Fibroblast of skin of right biceps (primary cell): ENCODE measurements around the gene ZNRF1.

Experiments
- DNase-seq: peaks from one replicate; pipeline ENCODE4 v3.0.0-alpha.2; 2013

Gene ZNRF1

GRCh38 chr16:75100603-75100990 lies 101.8 kb downstream of the ZNRF1 start:
- no peak for DNase-seq

GRCh38 chr16:75101635-75102034 lies 102.8 kb downstream of the ZNRF1 start:
- no peak for DNase-seq

- no peak for DNase-seq
Observed at GRCh38 chr16:75102595-75102994, 103.8 kb downstream of the ZNRF1 start.

GRCh38 chr16:75103994-75104393 lies 105.2 kb downstream of the ZNRF1 start:
- no peak for DNase-seq

GRCh38 chr16:75104836-75105235 lies 106.0 kb downstream of the ZNRF1 start:
- DNase-seq, result no peak

- no peak for DNase-seq
Observed at GRCh38 chr16:75105306-75106061, 106.7 kb downstream of the ZNRF1 start.

- DNase-seq, result no peak
Observed at GRCh38 chr16:75106351-75107274, 107.8 kb downstream of the ZNRF1 start.

- DNase-seq, result no peak
Observed at GRCh38 chr16:75107505-75107904, 108.7 kb downstream of the ZNRF1 start.

GRCh38 chr16:75108792-75109731 lies 110.2 kb downstream of the ZNRF1 start:
- DNase-seq, result peak; percentile 91

- DNase-seq, result no peak
Observed at GRCh38 chr16:75109732-75110243, 111.0 kb downstream of the ZNRF1 start.

GRCh38 chr16:75110637-75111513 lies 112.1 kb downstream of the ZNRF1 start:
- peak; percentile 82 for DNase-seq

- DNase-seq, result no peak
Observed at GRCh38 chr16:75111514-75111940, 112.7 kb downstream of the ZNRF1 start.

GRCh38 chr16:75111961-75112733 lies 113.3 kb downstream of the ZNRF1 start:
- no peak for DNase-seq

- DNase-seq, result no peak
Observed at GRCh38 chr16:75112734-75113491, 114.1 kb downstream of the ZNRF1 start.

GRCh38 chr16:75113541-75114121 lies 114.8 kb downstream of the ZNRF1 start:
- no peak for DNase-seq

- no peak for DNase-seq
Observed at GRCh38 chr16:75114179-75114945, 115.5 kb downstream of the ZNRF1 start.

- no peak for DNase-seq
Observed at GRCh38 chr16:75114946-75115825, 116.4 kb downstream of the ZNRF1 start.
